SK-N-SH (cell line): Measurements from ENCODE around the gene IGF1R.

Experiments used
- EZH2phosphoT487 ChIP-seq: fragments of 200-600 bp; sonication (generic); IDR thresholded peaks from 2 replicates; pipeline ENCODE4 v1.6.1; 2017; ENCODE audit warnings: low read depth, mixed run types, mild to moderate bottlenecking, antibody characterized with exemption, moderate library complexity, borderline replicate concordance
- TF ChIP-seq, protein P1 (sequence below): fragments of 200-600 bp; sonication (generic); IDR thresholded peaks from 2 replicates; pipeline ENCODE4 v1.6.1; 2017; ENCODE audit warnings: antibody characterized with exemption, mild to moderate bottlenecking, moderate library complexity
- TF ChIP-seq, protein P2 (sequence below): fragments of 150-350 bp; IDR thresholded peaks from 2 replicates; pipeline ENCODE4 v1.6.1; 2017; ENCODE audit warnings: antibody characterized with exemption, low read length, low read depth, borderline replicate concordance

DNA sequence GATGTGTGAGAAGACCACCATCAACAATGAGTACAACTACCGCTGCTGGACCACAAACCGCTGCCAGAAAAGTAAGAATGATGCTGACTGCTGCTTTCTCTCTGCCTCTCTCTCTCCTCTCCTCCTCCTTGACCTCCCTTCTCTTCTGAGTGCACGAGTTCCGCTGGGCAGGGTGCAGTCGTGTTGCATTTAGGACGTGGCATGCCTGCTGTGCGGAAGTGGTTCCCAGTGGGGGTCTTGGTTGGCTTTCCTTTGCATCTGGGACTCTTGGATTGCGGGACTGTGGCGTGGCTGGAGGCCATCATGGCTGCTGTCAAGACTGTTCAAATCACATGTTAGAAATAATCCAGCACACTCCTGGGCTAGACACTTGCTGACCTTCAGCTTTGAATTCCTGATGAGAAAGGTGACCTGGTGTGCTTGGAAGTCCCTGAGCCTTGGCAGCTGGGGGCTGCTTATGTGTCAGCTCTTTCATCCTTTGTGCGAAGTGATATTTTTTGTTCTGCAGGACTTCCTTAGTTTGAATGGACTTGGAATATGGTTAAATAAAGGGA, 59.8 kb downstream of the IGF1R start:
- no peak for TF ChIP-seq EZH2phosphoT487
- TF ChIP-seq, protein P1, sequence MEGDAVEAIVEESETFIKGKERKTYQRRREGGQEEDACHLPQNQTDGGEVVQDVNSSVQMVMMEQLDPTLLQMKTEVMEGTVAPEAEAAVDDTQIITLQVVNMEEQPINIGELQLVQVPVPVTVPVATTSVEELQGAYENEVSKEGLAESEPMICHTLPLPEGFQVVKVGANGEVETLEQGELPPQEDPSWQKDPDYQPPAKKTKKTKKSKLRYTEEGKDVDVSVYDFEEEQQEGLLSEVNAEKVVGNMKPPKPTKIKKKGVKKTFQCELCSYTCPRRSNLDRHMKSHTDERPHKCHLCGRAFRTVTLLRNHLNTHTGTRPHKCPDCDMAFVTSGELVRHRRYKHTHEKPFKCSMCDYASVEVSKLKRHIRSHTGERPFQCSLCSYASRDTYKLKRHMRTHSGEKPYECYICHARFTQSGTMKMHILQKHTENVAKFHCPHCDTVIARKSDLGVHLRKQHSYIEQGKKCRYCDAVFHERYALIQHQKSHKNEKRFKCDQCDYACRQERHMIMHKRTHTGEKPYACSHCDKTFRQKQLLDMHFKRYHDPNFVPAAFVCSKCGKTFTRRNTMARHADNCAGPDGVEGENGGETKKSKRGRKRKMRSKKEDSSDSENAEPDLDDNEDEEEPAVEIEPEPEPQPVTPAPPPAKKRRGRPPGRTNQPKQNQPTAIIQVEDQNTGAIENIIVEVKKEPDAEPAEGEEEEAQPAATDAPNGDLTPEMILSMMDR = no peak
- TF ChIP-seq, protein P2, sequence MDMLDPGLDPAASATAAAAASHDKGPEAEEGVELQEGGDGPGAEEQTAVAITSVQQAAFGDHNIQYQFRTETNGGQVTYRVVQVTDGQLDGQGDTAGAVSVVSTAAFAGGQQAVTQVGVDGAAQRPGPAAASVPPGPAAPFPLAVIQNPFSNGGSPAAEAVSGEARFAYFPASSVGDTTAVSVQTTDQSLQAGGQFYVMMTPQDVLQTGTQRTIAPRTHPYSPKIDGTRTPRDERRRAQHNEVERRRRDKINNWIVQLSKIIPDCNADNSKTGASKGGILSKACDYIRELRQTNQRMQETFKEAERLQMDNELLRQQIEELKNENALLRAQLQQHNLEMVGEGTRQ = no peak
